K562 (cell line): ENCODE measurements around the gene PILRA. TPM values are rescaled to one million over a fixed set of nuclear protein-coding genes. Genes with fewer than 3 reads are reported as not detected.

Experiments used
- ARHGAP35 ChIP-seq: fragments of 450-650 bp; IDR thresholded peaks from 2 replicates; pipeline ENCODE4 v1.6.1; 2018; ENCODE audit not compliant: partially characterized antibody
- ATF1 ChIP-seq, 2 experiments: fragments of 450-650 bp in 1 of 2; IDR thresholded peaks; 2 replicates each; pipeline ENCODE4 v1.6.1; 2016; ENCODE audit warnings: missing compliant biosample characterization in 1 of 2, missing genetic modification characterization in 1 of 2
- DACH1 ChIP-seq: fragments of 450-650 bp; IDR thresholded peaks from 2 replicates; pipeline ENCODE4 v1.6.1; 2018; ENCODE audit not compliant: partially characterized antibody
- DDX20 ChIP-seq: fragments of 450-650 bp; IDR thresholded peaks from 2 replicates; pipeline ENCODE4 v1.6.1; 2016; ENCODE audit warnings: missing genetic modification characterization, low read depth, mild to moderate bottlenecking, missing compliant biosample characterization, moderate library complexity
- ELF2 ChIP-seq: fragments of 250-450 bp; sonication (Bioruptor Pico); IDR thresholded peaks from 2 replicates; pipeline ENCODE4 v1.5.0; 2021; ENCODE audit warnings: mild to moderate bottlenecking
- ELK3 ChIP-seq: fragments of 450-650 bp; formaldehyde crosslinking; IDR thresholded peaks from 2 replicates; pipeline ENCODE4 v1.4.0; 2020; ENCODE audit warnings: mild to moderate bottlenecking
- FOSL1 ChIP-seq: fragments of 200-800 bp; sonication (Bioruptor generic); conservative IDR thresholded peaks from 2 replicates; pipeline ENCODE4 v1.6.1; 2016; ENCODE audit warnings: missing genetic modification characterization, missing compliant biosample characterization
- FOXK2 ChIP-seq, 2 experiments: fragments of 450-650 bp; IDR thresholded peaks in 1 of 2; conservative IDR thresholded peaks in 1 of 2; 2 replicates each; pipeline ENCODE4 v1.6.1; 2016; ENCODE audit warnings: low read depth in 2 of 2, mild to moderate bottlenecking in 1 of 2
- HSF4 ChIP-seq: fragments of 250-450 bp; sonication (Bioruptor Pico); IDR thresholded peaks from 2 replicates; pipeline ENCODE4 v2.1.2; 2022; ENCODE audit warnings: mild to moderate bottlenecking, moderate library complexity, borderline replicate concordance
- KLF13 ChIP-seq: fragments of 450-650 bp; IDR thresholded peaks from 2 replicates; pipeline ENCODE4 v1.6.1; 2016; ENCODE audit warnings: missing genetic modification characterization, low read depth, mild to moderate bottlenecking, missing compliant biosample characterization, moderate library complexity, borderline replicate concordance
- L3MBTL2 ChIP-seq: fragments of 450-650 bp; IDR thresholded peaks from 2 replicates; pipeline ENCODE4 v1.6.1; 2016; ENCODE audit warnings: mild to moderate bottlenecking, moderate library complexity
- LCOR ChIP-seq: sonication (generic); formaldehyde crosslinking; IDR thresholded peaks from 2 replicates; pipeline ENCODE4 v1.8.0; 2022; ENCODE audit warnings: mild to moderate bottlenecking, missing genetic modification reagents
- LEF1 ChIP-seq: fragments of 450-650 bp; IDR thresholded peaks from 2 replicates; pipeline ENCODE4 v1.6.1; 2016; ENCODE audit warnings: mild to moderate bottlenecking
- MECOM ChIP-seq: fragments of 250-450 bp; sonication (Bioruptor Pico); IDR thresholded peaks from 2 replicates; pipeline ENCODE4 v1.8.0; 2022; ENCODE audit warnings: inconsistent platforms
- MEIS2 ChIP-seq: fragments of 450-650 bp; IDR thresholded peaks from 2 replicates; pipeline ENCODE4 v1.6.1; 2014; ENCODE audit warnings: mild to moderate bottlenecking; ENCODE audit not compliant: partially characterized antibody
- PCBP2 ChIP-seq: fragments of 200-400 bp; formaldehyde crosslinking; IDR thresholded peaks from 2 replicates; pipeline ENCODE4 v1.6.1; 2018; ENCODE audit warnings: low read length, low read depth, mild to moderate bottlenecking, moderate library complexity; ENCODE audit not compliant: poor library complexity, severe bottlenecking
- RNF219 ChIP-seq: fragments of 250-450 bp; sonication (Bioruptor Pico); IDR thresholded peaks from 2 replicates; pipeline ENCODE4 v1.5.0; 2022; ENCODE audit warnings: mild to moderate bottlenecking
- SMAD2 ChIP-seq: fragments of 150-350 bp; IDR thresholded peaks from 2 replicates; pipeline ENCODE4 v1.6.1; 2014; ENCODE audit warnings: low read depth, mild to moderate bottlenecking, low read length
- SMARCA5 ChIP-seq: fragments of 450-650 bp; IDR thresholded peaks from 2 replicates; pipeline ENCODE4 v1.6.1; 2016
- TEAD2 ChIP-seq: fragments of 450-650 bp; IDR thresholded peaks from 2 replicates; pipeline ENCODE4 v1.6.1; 2016; ENCODE audit warnings: missing genetic modification characterization, control low read depth, missing compliant biosample characterization
- ZNF146 ChIP-seq: IDR thresholded peaks from one replicate; pipeline ENCODE4 v1.6.1; 2018; ENCODE audit warnings: missing compliant biosample characterization; ENCODE audit not compliant: unreplicated experiment
- ZNF41 ChIP-seq: fragments of 250-450 bp; sonication (Bioruptor Pico); conservative IDR thresholded peaks from 2 replicates; pipeline ENCODE4 v1.4.0; 2020; ENCODE audit warnings: mild to moderate bottlenecking
- ZNF512 ChIP-seq: IDR thresholded peaks from 2 replicates; pipeline ENCODE4 v1.6.1; 2016; ENCODE audit warnings: missing genetic modification characterization, missing compliant biosample characterization
- ZNF77 ChIP-seq: fragments of 250-450 bp; sonication (Bioruptor Pico); IDR thresholded peaks from 2 replicates; pipeline ENCODE4 v1.5.0; 2020
- ZNF79 ChIP-seq: fragments of 250-450 bp; sonication (Bioruptor Pico); IDR thresholded peaks from 2 replicates; pipeline ENCODE4 v1.4.0; 2020; ENCODE audit warnings: low read depth, mild to moderate bottlenecking, moderate library complexity
- polyA plus RNA-seq, 8 experiments: library from polyadenylated mRNA; depleted of rRNA in 4 of 8; stranded (reverse) in 5 of 8; unstranded in 3 of 8; fragments of >200 nt; fragmentation: Nextera tagmentation in 2 of 8; fragmentation: Illumina TruSeq in 1 of 8; extraction: Ambion mirVana in 2 of 8; extraction: Trizol in 1 of 8; gene quantifications; 2 replicates each; pipeline versions ENCODE4 v1.2.1 to v1.2.3, GENCODE V29; 2011 to 2014; ENCODE audit warnings: inconsistent platforms in 1 of 8, missing spikeins in 1 of 8
- total RNA-seq, 7 experiments: library from RNA; depleted of rRNA in 6 of 7; stranded (reverse); fragments of >200 nt in 6 of 7; fragmentation: Illumina TruSeq in 2 of 7; extraction: Trizol in 2 of 7; gene quantifications; 2 replicates each; pipeline versions ENCODE4 v1.2.1 to v1.2.3, GENCODE V29; 2011 to 2021; ENCODE audit warnings: low replicate concordance in 1 of 7

PILRA gene
- total and polyA plus RNA-seq, 9 of the 15 experiments (the other 6 are each of a cell fraction or from before 2014, with no cell fraction given): 0.13 to 1.8 (median 0.62) TPM

- TF ChIP-seq RNF219 (CRISPR knock-in tag) (no peak), ZNF512 (tag) (no peak), HSF4 (no peak), PCBP2 (no peak), ATF1 (CRISPR knock-in tag; IDR thresholded peaks at IDR 0.05) (no peak), ATF1 (tag; IDR thresholded peaks at IDR 0.05) (peak; percentile 88), DDX20 (tag) (no peak), LCOR (CRISPR knock-in tag) (peak; percentile 67), ZNF77 (CRISPR knock-in tag) (no peak), ELF2 (no peak; the same call in 1 of the 2 replicates), TEAD2 (no peak), DACH1 (peak; percentile 39), L3MBTL2 (peak; percentile 99), ARHGAP35 (no peak), MEIS2 (no peak), FOXK2 (conservative IDR thresholded peaks at IDR 0.05 in 1 of 2, IDR thresholded peaks at IDR 0.05 in 1 of 2; ENCODE audit: low read depth in 2 of 2) (peak; percentile 71 to 79; a peak in 3 of 4 replicates), KLF13 (tag) (no peak), LEF1 (peak; percentile 96), ELK3 (no peak), ZNF41 (CRISPR knock-in tag) (no peak), SMAD2 (no peak), SMARCA5 (peak; percentile 81; the same call in 1 of the 2 replicates), FOSL1 (tag) (peak; percentile 90), ZNF79 (CRISPR knock-in tag) (no peak), MECOM (peak; percentile 83; the same call in 1 of the 2 replicates), ZNF146 (CRISPR knock-in tag) (no peak)
These were observed 71.3 kb downstream of the PILRA start (continued) for GRCh38 chr7:100444311-100445278.
